ENCODE results near the gene PHACTR4.

- TF ChIP-seq EZH2 (IDR thresholded peaks at IDR 0.05; ENCODE audit: low read length, unreplicated experiment) (no peak), CTCF (conservative IDR thresholded peaks at IDR 0.05; ENCODE audit: low read depth, low read length) (no peak), EZH2phosphoT487 (IDR thresholded peaks at IDR 0.05; ENCODE audit: borderline replicate concordance, low read length) (no peak)
Observed at GRCh38 chr1:28466226-28466778, 96.8 kb downstream of the PHACTR4 start.
